SK-N-SH (cell line): ENCODE data around the gene DPAGT1.

Experiments used
- CTCF ChIP-seq: fragments of 200-600 bp; sonication (generic); IDR thresholded peaks from 2 replicates; pipeline ENCODE4 v1.6.1; 2017; ENCODE audit warnings: antibody characterized with exemption, mild to moderate bottlenecking, moderate library complexity
- EZH2phosphoT487 ChIP-seq: fragments of 200-600 bp; sonication (generic); IDR thresholded peaks from 2 replicates; pipeline ENCODE4 v1.6.1; 2017; ENCODE audit warnings: low read depth, mixed run types, mild to moderate bottlenecking, antibody characterized with exemption, moderate library complexity, borderline replicate concordance
- GABPA ChIP-seq: IDR thresholded peaks from 2 replicates; pipeline ENCODE4 v1.4.0; 2012; ENCODE audit warnings: low read depth, mild to moderate bottlenecking
- MXI1 ChIP-seq: IDR thresholded peaks from 2 replicates; pipeline ENCODE4 v1.6.1; 2012; ENCODE audit warnings: mild to moderate bottlenecking, low read depth, low read length, improper control_type of control experiment
- NRF1 ChIP-seq: IDR thresholded peaks from 2 replicates; pipeline ENCODE4 v1.6.1; 2012; ENCODE audit warnings: low read depth, mild to moderate bottlenecking, low read length
- RFX5 ChIP-seq: IDR thresholded peaks from 2 replicates; pipeline ENCODE4 v1.6.1; 2012; ENCODE audit warnings: mild to moderate bottlenecking, improper control_type of control experiment, low read length
- TEAD4 ChIP-seq: IDR thresholded peaks from 2 replicates; pipeline ENCODE4 v1.4.0; 2012; ENCODE audit warnings: mild to moderate bottlenecking, borderline replicate concordance; ENCODE audit not compliant: insufficient read depth
- TF ChIP-seq, protein P1 (sequence below): IDR thresholded peaks from 2 replicates; pipeline ENCODE4 v1.4.0; 2012; ENCODE audit warnings: low read depth

GRCh38 chr11:119103793-119104192 lies 2.1 kb upstream of the DPAGT1 start:
- TF ChIP-seq CTCF (no peak), TEAD4 (no peak), NRF1 (no peak), RFX5 (no peak), MXI1 (no peak), EZH2phosphoT487 (no peak), GABPA (no peak)
- TF ChIP-seq, protein P1, sequence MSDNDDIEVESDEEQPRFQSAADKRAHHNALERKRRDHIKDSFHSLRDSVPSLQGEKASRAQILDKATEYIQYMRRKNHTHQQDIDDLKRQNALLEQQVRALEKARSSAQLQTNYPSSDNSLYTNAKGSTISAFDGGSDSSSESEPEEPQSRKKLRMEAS = no peak
